Endothelial cell of umbilical vein (primary cell): ENCODE results near the gene PF4V1.

Experiments used
- EZH2 ChIP-seq: IDR thresholded peaks from 2 replicates; pipeline ENCODE4 v1.6.1; 2012; ENCODE audit warnings: borderline replicate concordance, low read depth, mild to moderate bottlenecking, moderate library complexity, low read length, inconsistent platforms; ENCODE audit not compliant: severe bottlenecking
- GATA2 ChIP-seq: IDR thresholded peaks from 2 replicates; pipeline ENCODE4 v1.7.0; 2011; ENCODE audit warnings: low read depth, mild to moderate bottlenecking, moderate library complexity, mixed read lengths, low read length; ENCODE audit not compliant: insufficient read length, insufficient read depth
- POLR2A ChIP-seq: IDR thresholded peaks from 2 replicates; pipeline ENCODE4 v1.6.1; 2012; ENCODE audit warnings: low read depth, mild to moderate bottlenecking, control low read depth, low read length
- POLR2AphosphoS5 ChIP-seq: IDR thresholded peaks from 2 replicates; pipeline ENCODE4 v1.6.1; 2012; ENCODE audit warnings: low read depth, mild to moderate bottlenecking, control low read depth, low read length, moderate library complexity; ENCODE audit not compliant: insufficient read depth
- TF ChIP-seq, protein P1 (sequence below), 2 donors: IDR thresholded peaks; 1 replicate in 1 of 2; 2 replicates in 1 of 2; pipeline ENCODE4 v1.5.1; 2011; ENCODE audit warnings: low read length in 2 of 2, mild to moderate bottlenecking in 2 of 2, moderate library complexity in 2 of 2, control low read depth in 1 of 2, inconsistent platforms in 1 of 2, low read depth in 1 of 2; ENCODE audit not compliant: insufficient read depth in 1 of 2; ENCODE audit errors: extremely low read depth in 1 of 2

GRCh38 chr4:73847526-73848182, 5.4 kb upstream of the PF4V1 start:
- no peak for TF ChIP-seq POLR2A
- TF ChIP-seq, protein P1, sequence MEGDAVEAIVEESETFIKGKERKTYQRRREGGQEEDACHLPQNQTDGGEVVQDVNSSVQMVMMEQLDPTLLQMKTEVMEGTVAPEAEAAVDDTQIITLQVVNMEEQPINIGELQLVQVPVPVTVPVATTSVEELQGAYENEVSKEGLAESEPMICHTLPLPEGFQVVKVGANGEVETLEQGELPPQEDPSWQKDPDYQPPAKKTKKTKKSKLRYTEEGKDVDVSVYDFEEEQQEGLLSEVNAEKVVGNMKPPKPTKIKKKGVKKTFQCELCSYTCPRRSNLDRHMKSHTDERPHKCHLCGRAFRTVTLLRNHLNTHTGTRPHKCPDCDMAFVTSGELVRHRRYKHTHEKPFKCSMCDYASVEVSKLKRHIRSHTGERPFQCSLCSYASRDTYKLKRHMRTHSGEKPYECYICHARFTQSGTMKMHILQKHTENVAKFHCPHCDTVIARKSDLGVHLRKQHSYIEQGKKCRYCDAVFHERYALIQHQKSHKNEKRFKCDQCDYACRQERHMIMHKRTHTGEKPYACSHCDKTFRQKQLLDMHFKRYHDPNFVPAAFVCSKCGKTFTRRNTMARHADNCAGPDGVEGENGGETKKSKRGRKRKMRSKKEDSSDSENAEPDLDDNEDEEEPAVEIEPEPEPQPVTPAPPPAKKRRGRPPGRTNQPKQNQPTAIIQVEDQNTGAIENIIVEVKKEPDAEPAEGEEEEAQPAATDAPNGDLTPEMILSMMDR (IDR thresholded peaks at IDR 0.05; ENCODE audit: extremely low read depth in 1 of 2, insufficient read depth in 1 of 2, low read depth in 1 of 2, low read length in 2 of 2): no peak
- no peak for TF ChIP-seq POLR2AphosphoS5
- no peak for TF ChIP-seq GATA2
- TF ChIP-seq EZH2: no peak
